Cortex of kidney (tissue), 1 donor: ENCODE data around the gene PRSS35.
"Not testable (repeated sequence)": the region's sequence is repeated elsewhere in the genome, so short reads cannot be mapped to it uniquely, and the experiment has no call there.

Source experiments
- DNase-seq: peaks from one replicate; lab custom pipeline; 2025; lab: John Stamatoyannopoulos, UW

PRSS35 gene

GRCh38 chr6:83518816-83519480 is 6.6 kb downstream of the PRSS35 start:
- DNase-seq, result no peak

GRCh38 chr6:83536034-83536646 is 23.8 kb downstream of the PRSS35 start:
- DNase-seq, result no peak

DNA sequence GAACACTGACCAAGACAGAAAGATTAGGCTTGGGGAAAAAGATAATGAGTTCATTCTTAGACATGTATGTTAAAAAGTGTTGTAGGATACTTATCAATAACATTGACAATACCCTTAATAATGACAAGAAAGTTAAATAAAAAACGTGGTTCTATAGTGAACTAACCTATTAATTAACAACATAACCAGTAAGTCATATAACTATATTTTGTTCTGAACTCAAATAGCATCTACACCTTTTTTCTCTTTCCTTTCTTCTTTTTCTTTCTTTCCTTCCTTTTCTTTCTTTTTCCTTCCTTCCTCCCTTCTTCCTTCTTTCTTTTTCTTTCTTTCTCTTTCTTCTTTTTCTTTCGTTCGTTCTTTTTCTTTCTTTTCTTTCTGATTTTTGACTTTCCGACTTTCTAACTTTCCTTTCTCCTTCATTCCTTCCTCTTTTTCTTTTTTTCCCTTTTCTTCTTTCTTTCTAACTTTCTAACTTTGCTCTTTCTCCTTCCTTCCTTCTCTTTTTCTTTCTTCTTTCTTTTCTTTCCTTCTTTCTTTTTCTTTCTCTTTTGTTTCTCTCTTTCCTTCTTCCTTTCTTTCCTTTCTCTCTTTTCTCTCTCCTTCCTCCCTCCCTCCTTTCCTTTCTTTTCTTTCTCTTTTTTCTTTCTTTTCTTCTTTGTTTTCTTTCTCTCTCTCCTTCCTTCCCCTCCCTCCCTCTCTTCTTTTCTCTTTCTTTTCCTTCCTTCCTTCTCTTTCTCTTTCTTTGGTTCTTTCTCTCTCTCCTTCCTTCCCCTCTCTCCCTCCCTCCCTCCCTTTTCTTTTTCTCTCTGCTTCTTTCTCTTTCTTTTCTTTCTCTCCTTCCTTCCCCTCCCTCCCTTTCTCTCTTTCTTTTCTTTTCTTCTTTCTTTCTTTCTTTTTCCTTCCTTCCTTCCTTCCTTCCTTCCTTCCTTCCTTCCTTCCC is 24.6 kb downstream of the PRSS35 start:
- DNase-seq, result no peak

GRCh38 chr6:83539678-83540077 is 27.3 kb downstream of the PRSS35 start:
- no peak for DNase-seq

DNA sequence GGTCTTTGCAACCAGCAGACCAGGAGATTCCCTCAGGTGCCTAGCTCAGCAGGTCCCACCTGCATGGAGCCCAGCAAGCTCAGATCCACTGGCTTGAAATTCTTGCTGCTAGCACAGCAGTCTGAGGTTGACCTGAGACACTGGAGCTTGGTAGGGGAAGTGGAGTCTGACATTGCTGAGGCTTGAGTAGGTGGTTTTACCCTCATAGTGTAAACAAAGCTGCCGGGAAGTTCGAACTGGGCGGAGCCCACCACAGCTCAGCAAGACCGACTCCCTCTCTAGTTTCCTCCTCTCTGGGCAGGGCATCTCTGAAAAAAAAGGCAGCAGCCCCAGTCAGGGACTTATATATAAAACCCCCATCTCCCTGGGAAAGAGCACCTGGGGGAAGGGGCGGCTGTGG is 34.3 kb downstream of the PRSS35 start:
- DNase-seq, result no peak

GRCh38 chr6:83550482-83550881 is 38.1 kb downstream of the PRSS35 start:
- not testable (repeated sequence) for DNase-seq

- not testable (repeated sequence) for DNase-seq
These were observed 39.4 kb downstream of the PRSS35 start for GRCh38 chr6:83551748-83552147.

DNA sequence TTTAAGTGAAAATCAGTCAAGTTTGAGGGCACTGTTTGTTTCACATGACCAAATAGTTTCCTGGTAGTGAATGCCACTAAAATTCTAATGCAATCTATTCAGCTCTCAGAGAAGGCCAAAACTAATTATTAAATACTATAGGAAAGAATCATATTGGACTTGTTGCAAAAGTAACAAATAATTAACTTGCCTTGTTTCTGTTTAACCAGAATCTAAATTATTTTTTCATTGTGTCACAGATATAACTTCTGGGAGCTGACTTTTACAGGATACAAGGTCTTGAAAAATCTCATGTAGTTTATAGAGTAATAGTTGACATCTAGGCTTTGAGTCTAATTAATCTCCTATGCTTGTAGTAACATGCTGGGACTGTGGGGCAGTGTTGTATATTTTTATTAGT is 44.5 kb downstream of the PRSS35 start:
- DNase-seq, result no peak

GRCh38 chr6:83558975-83559374 is 46.6 kb downstream of the PRSS35 start:
- no peak for DNase-seq

- not testable (repeated sequence) for DNase-seq
These were observed 59.4 kb downstream of the PRSS35 start for GRCh38 chr6:83571663-83572185.

- no peak for DNase-seq
These were observed 62.4 kb downstream of the PRSS35 start for GRCh38 chr6:83574783-83575182.
